Testis (tissue), 2 donors: Measurements from ENCODE around the gene PPP1R2.

Experiments used
- CTCF ChIP-seq, 3 experiments: fragments of 450-650 bp in 2 of 3; fragments of 200-600 bp in 1 of 3; sonication (generic) in 1 of 3; IDR thresholded peaks; one replicate each; pipeline ENCODE4 v1.5.1; 2016 to 2019; ENCODE audit warnings: antibody characterized with exemption in 3 of 3, mild to moderate bottlenecking in 2 of 3, moderate library complexity in 1 of 3
- POLR2A ChIP-seq: fragments of 450-650 bp; IDR thresholded peaks from one replicate; pipeline ENCODE4 v1.6.1; 2017; ENCODE audit warnings: antibody characterized with exemption, mild to moderate bottlenecking, moderate library complexity

- no peak for TF ChIP-seq CTCF (IDR thresholded peaks at IDR 0.05)
- TF ChIP-seq POLR2A, result no peak
Measured at GRCh38 chr3:195559723-195560409, 16.7 kb upstream of the PPP1R2 start.
